HUDEP-2 (cell line): ENCODE results near the gene IL19.

Source experiments
- DNase-seq, 76 experiments: peaks; one replicate each; lab custom pipeline; 2025; ENCODE audit not compliant: unreplicated experiment in 76 of 76; lab: John Stamatoyannopoulos, UW

IL19 gene

GRCh38 chr1:206828765-206829164, 58.2 kb downstream of the IL19 start:
- no peak for DNase-seq

GRCh38 chr1:206829282-206829681, 58.7 kb downstream of the IL19 start:
- no peak for DNase-seq

GRCh38 chr1:206829875-206830274, 59.3 kb downstream of the IL19 start:
- DNase-seq: no peak

GRCh38 chr1:206831650-206832049, 61.1 kb downstream of the IL19 start:
- DNase-seq: no peak

GRCh38 chr1:206832352-206832880, 61.8 kb downstream of the IL19 start:
- no peak for DNase-seq

- no peak for DNase-seq
These were observed 62.6 kb downstream of the IL19 start for GRCh38 chr1:206833106-206833680.

- DNase-seq: no peak
These were observed 63.2 kb downstream of the IL19 start for GRCh38 chr1:206833801-206834200.

GRCh38 chr1:206834217-206834616, 63.6 kb downstream of the IL19 start:
- no peak for DNase-seq

- DNase-seq: no peak
These were observed 64.1 kb downstream of the IL19 start for GRCh38 chr1:206834711-206835110.

GRCh38 chr1:206835186-206835585, 64.6 kb downstream of the IL19 start:
- no peak for DNase-seq

GRCh38 chr1:206836111-206836510, 65.5 kb downstream of the IL19 start:
- DNase-seq: no peak

GRCh38 chr1:206839006-206839560, 68.5 kb downstream of the IL19 start:
- no peak for DNase-seq

GRCh38 chr1:206839857-206840256, 69.3 kb downstream of the IL19 start:
- no peak for DNase-seq

- DNase-seq: no peak
These were observed 71.2 kb downstream of the IL19 start for GRCh38 chr1:206841609-206842323.

GRCh38 chr1:206842854-206843253, 72.3 kb downstream of the IL19 start:
- DNase-seq: no peak

- DNase-seq: no peak
These were observed 73.1 kb downstream of the IL19 start for GRCh38 chr1:206843626-206844025.

GRCh38 chr1:206846487-206846886, 75.9 kb downstream of the IL19 start:
- DNase-seq: peak in 42 of 76 experiments; percentile 3 to 51 (median 16)

GRCh38 chr1:206847337-206847834, 76.8 kb downstream of the IL19 start:
- DNase-seq: peak in 73 of 76 experiments; percentile 5 to 83 (median 58)

- no peak for DNase-seq
These were observed 77.4 kb downstream of the IL19 start for GRCh38 chr1:206847946-206848345.

GRCh38 chr1:206850401-206850800, 79.8 kb downstream of the IL19 start:
- no peak for DNase-seq

GRCh38 chr1:206851341-206852010, 80.9 kb downstream of the IL19 start:
- DNase-seq: no peak
